Measurements from ENCODE around the gene NCOA3. TPM values are rescaled to one million over a fixed set of nuclear protein-coding genes. Genes with fewer than 3 reads are reported as not detected.

The NCOA3 gene
- polyA plus RNA-seq, 1 of the 3 experiments (the other 2 are of a cell fraction) = 5.8 TPM

DNA sequence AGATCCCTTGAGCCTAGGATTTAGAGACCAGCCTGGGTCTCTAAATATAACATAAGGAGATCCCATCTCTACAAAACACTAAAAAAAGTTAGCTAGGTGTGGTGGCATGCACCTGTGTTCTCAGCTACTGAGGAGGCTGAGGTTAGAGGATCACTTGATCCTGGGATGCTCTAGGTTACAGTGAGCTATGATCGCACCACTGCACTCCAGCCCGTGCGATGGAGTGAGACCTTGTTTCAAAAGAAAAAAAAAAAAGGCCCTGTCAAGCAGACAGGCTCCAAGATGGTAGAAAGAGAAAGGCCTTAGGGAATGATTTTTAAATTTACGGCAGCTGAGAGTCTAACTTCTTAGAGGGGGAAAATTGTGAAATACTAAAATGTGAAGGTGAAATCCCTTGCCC is 22.6 kb upstream of the NCOA3 start:
- CTCF ChIA-PET = no interaction called here

DNA sequence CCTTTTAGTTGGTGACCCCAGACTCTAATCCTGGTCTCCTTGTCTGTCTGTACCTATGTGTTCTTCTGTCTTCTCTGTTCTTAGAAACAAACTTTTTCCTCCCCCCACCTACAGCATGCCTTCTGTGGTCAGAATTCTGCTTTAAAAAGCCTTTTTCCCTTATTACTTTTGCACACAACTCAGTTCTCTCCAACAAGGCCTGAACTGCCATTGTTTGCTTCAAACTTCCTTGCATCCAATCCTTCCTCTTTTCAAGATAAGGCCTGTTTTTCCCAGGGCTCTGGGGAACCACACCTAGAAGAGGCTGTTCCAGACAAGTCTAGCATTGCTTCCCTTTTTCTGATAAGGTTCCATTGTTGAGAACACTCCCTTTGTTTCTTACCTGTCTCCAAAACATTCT is 22.2 kb upstream of the NCOA3 start:
- Histone ChIP-seq H3K79me2 (ENCODE audit: insufficient read depth) (no peaks in the 10 kb centered on the region), H3K9me3 (no peaks in the 10 kb centered on the region), H3K9me2 (no peaks in the 10 kb centered on the region), H3K36me3 (replicated peaks in 1 of 2; ENCODE audit: control insufficient read depth in 1 of 2, insufficient read depth in 2 of 2, low read length in 1 of 2) (no peaks in the 10 kb centered on the region), H4K20me1 (ENCODE audit: insufficient read depth) (no peaks in the 10 kb centered on the region), H3K27ac (ENCODE audit: low read depth in 2 of 2, low read length in 1 of 2) (no peak overlapping the region), H3F3A (replicated peaks; ENCODE audit: insufficient read depth) (no peaks in the 10 kb centered on the region), H3K27me3 (ENCODE audit: insufficient read depth) (no peaks in the 10 kb centered on the region), H3K4me3 (ENCODE audit: low read depth in 2 of 2, low read length in 1 of 2) (no peak overlapping the region), H2AFZ (ENCODE audit: low read depth) (no peak overlapping the region), H3K4me1 (ENCODE audit: control insufficient read depth in 1 of 2, insufficient read depth in 2 of 2, low read depth in 1 of 2, low read length in 1 of 2) (no peaks in the 10 kb centered on the region), H3K9ac (no peak overlapping the region), H3K4me2 (no peak overlapping the region)
- ChIA-PET POLR2A (no interaction called here), CTCF (no interaction called here)
- no peak for TF ChIP-seq EZH2phosphoT487 (IDR thresholded peaks at IDR 0.05; ENCODE audit: borderline replicate concordance, low read depth)
- TF ChIP-seq, protein P1, sequence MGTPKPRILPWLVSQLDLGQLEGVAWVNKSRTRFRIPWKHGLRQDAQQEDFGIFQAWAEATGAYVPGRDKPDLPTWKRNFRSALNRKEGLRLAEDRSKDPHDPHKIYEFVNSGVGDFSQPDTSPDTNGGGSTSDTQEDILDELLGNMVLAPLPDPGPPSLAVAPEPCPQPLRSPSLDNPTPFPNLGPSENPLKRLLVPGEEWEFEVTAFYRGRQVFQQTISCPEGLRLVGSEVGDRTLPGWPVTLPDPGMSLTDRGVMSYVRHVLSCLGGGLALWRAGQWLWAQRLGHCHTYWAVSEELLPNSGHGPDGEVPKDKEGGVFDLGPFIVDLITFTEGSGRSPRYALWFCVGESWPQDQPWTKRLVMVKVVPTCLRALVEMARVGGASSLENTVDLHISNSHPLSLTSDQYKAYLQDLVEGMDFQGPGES (IDR thresholded peaks at IDR 0.05; ENCODE audit: low read depth, low read length) = no peak
- no peak for DNase-seq

More for the DNA sequence above, 22.6 kb upstream of the NCOA3 start:
- Histone ChIP-seq H3K4me1 (ENCODE audit: control insufficient read depth in 1 of 2, insufficient read depth in 2 of 2, low read depth in 1 of 2, low read length in 1 of 2) (no peaks in the 10 kb centered on the region), H2AFZ (ENCODE audit: low read depth) (no peak overlapping the region), H3F3A (replicated peaks; ENCODE audit: insufficient read depth) (no peaks in the 10 kb centered on the region), H3K4me3 (ENCODE audit: low read depth in 2 of 2, low read length in 1 of 2) (no peak overlapping the region), H3K27me3 (ENCODE audit: insufficient read depth) (no peaks in the 10 kb centered on the region), H3K4me2 (no peak overlapping the region), H3K36me3 (replicated peaks in 1 of 2; ENCODE audit: control insufficient read depth in 1 of 2, insufficient read depth in 2 of 2, low read length in 1 of 2) (no peaks in the 10 kb centered on the region), H3K9me2 (no peaks in the 10 kb centered on the region), H3K9me3 (no peaks in the 10 kb centered on the region), H3K27ac (ENCODE audit: low read depth in 2 of 2, low read length in 1 of 2) (no peak overlapping the region), H4K20me1 (ENCODE audit: insufficient read depth) (no peaks in the 10 kb centered on the region), H3K9ac (no peak overlapping the region), H3K79me2 (ENCODE audit: insufficient read depth) (no peaks in the 10 kb centered on the region)
- TF ChIP-seq MXI1 (IDR thresholded peaks at IDR 0.05; ENCODE audit: low read depth, low read length) (no peak), ELF1 (IDR thresholded peaks at IDR 0.05) (no peak), GATA2 (CRISPR knock-in tag; IDR thresholded peaks at IDR 0.05) (no peak), TEAD4 (IDR thresholded peaks at IDR 0.05; ENCODE audit: borderline replicate concordance, insufficient read depth) (no peak), RXRA (IDR thresholded peaks at IDR 0.05; ENCODE audit: borderline replicate concordance, low read depth) (no peak)
- TF ChIP-seq, protein P1 (IDR thresholded peaks at IDR 0.05; ENCODE audit: low read depth, low read length) = no peak
- no peak for DNase-seq
- POLR2A ChIA-PET = no interaction called here
- WGBS (ENCODE audit: low lambda C conversion rate) = 88% methylated on average over 4 of the region's 4 CpGs

DNA sequence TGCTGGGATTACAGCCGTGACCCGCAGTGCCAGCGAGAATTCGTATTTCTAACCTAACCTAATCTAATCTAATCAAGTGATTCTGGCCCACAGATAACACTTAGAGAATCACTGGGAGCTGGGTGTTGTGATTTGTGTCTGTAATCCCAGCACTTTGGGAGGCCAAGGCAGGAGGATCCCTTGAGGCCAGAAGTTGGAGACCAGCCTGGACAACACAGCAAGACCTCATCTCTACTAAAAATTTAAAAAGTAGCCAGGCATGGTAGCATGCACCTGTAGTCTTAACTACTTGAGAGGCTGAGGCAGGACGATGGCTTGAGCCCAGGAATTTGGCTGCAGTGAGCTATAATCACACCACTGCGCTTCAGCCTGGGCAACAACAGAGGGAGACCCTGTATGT is 21.4 kb upstream of the NCOA3 start:
- ChIA-PET POLR2A (no interaction called here), CTCF (interaction anchor here (1.0 kb wide), 1 partner anchor 21 kb away, joined by 3 read pairs; no protein-coding TSS in a partner anchor)
- Histone ChIP-seq H3K4me1 (ENCODE audit: control insufficient read depth in 1 of 2, insufficient read depth in 2 of 2, low read depth in 1 of 2, low read length in 1 of 2) (no peaks in the 10 kb centered on the region), H3F3A (replicated peaks; ENCODE audit: insufficient read depth) (no peaks in the 10 kb centered on the region), H3K27ac (ENCODE audit: low read depth in 2 of 2, low read length in 1 of 2) (no peak overlapping the region), H3K4me3 (ENCODE audit: low read depth in 2 of 2, low read length in 1 of 2) (no peak overlapping the region), H3K36me3 (replicated peaks in 1 of 2; ENCODE audit: control insufficient read depth in 1 of 2, insufficient read depth in 2 of 2, low read length in 1 of 2) (no peaks in the 10 kb centered on the region), H3K4me2 (no peak overlapping the region), H3K9me3 (no peaks in the 10 kb centered on the region), H3K27me3 (ENCODE audit: insufficient read depth) (no peaks in the 10 kb centered on the region), H3K9me2 (no peaks in the 10 kb centered on the region), H3K9ac (no peak overlapping the region), H2AFZ (ENCODE audit: low read depth) (no peak overlapping the region), H3K79me2 (ENCODE audit: insufficient read depth) (no peaks in the 10 kb centered on the region), H4K20me1 (ENCODE audit: insufficient read depth) (no peaks in the 10 kb centered on the region)
- no peak for DNase-seq
- 93% methylated on average over 6 of the region's 6 CpGs for WGBS (ENCODE audit: low lambda C conversion rate)
- TF ChIP-seq ELF1 (IDR thresholded peaks at IDR 0.05) (no peak), SIN3A (IDR thresholded peaks at IDR 0.05; ENCODE audit: borderline replicate concordance, low read depth, low read length) (no peak), RCOR1 (IDR thresholded peaks at IDR 0.05; ENCODE audit: low read length) (no peak), GABPA (IDR thresholded peaks at IDR 0.05; ENCODE audit: low read depth) (no peak)
- TF ChIP-seq, protein P2, sequence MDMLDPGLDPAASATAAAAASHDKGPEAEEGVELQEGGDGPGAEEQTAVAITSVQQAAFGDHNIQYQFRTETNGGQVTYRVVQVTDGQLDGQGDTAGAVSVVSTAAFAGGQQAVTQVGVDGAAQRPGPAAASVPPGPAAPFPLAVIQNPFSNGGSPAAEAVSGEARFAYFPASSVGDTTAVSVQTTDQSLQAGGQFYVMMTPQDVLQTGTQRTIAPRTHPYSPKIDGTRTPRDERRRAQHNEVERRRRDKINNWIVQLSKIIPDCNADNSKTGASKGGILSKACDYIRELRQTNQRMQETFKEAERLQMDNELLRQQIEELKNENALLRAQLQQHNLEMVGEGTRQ (IDR thresholded peaks at IDR 0.05; ENCODE audit: borderline replicate concordance, low read depth, low read length) = no peak
- TF ChIP-seq, protein P3, sequence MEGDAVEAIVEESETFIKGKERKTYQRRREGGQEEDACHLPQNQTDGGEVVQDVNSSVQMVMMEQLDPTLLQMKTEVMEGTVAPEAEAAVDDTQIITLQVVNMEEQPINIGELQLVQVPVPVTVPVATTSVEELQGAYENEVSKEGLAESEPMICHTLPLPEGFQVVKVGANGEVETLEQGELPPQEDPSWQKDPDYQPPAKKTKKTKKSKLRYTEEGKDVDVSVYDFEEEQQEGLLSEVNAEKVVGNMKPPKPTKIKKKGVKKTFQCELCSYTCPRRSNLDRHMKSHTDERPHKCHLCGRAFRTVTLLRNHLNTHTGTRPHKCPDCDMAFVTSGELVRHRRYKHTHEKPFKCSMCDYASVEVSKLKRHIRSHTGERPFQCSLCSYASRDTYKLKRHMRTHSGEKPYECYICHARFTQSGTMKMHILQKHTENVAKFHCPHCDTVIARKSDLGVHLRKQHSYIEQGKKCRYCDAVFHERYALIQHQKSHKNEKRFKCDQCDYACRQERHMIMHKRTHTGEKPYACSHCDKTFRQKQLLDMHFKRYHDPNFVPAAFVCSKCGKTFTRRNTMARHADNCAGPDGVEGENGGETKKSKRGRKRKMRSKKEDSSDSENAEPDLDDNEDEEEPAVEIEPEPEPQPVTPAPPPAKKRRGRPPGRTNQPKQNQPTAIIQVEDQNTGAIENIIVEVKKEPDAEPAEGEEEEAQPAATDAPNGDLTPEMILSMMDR (IDR thresholded peaks at IDR 0.05) = no peak
- TF ChIP-seq, protein P1 (IDR thresholded peaks at IDR 0.05; ENCODE audit: low read depth, low read length) = no peak

All from SK-N-SH (cell line).